ENCODE results near the gene TSPAN18. TPM values are rescaled to one million over a fixed set of nuclear protein-coding genes. Genes with fewer than 3 reads are reported as not detected.
A peak's percentile ranks its signal among the peaks of the same experiment; 100 is the strongest.

The TSPAN18 gene
- total and polyA plus RNA-seq, 2 experiments from 2014 or later: 9.5 to 21.5 TPM

DNA sequence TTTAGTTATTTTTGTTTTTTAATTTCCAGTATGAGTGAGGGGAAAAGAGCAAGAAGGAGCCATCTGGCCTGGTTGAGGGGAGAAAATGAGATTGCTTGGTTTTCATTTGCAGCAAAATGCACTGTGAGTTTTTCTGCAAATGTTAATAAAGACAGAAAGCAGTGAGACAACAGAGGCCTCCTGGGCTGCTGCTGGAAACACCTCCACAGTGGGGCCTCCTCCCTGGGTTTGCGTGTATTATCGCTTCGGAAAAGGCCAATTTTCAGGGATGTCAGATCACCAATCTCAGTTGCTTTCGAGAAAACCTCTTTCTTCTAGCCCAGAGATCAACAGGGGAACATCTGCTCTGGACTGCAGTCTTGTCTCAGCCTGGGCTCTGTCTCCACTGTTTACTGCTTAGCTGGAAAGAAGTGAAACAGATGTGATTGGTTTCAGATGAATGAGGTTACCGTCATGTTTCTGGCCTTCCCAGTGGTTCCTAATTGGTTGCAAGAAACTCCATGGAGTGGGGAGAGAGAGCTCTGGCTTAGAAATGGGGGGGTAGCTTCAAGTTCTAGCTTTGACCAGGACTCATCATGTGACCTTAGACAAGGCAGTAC is 17.3 kb downstream of the TSPAN18 start:
- no peaks in the 10 kb centered on the region for H3K9me2 ChIP-seq (replicated peaks; ENCODE audit: insufficient read depth)
- H3K27me3 ChIP-seq: no peaks in the 10 kb centered on the region
- H4K20me1 ChIP-seq (ENCODE audit: insufficient read depth, poor library complexity, severe bottlenecking): no peaks in the 10 kb centered on the region
- H3K79me2 ChIP-seq: peaks cover 20% of the 10 kb centered on the region
- no peak overlapping the region for H3K4me3 ChIP-seq
- H2AFZ ChIP-seq: no peak overlapping the region
- DNase-seq (ENCODE audit: low spot score): no peak
- H3K4me2 ChIP-seq: peak overlapping the region; percentile 34
- 59% methylated on average over 5 of the region's 5 CpGs for WGBS (ENCODE audit: low lambda C conversion rate, missing lambda C conversion rate)
- TF ChIP-seq, protein P1, sequence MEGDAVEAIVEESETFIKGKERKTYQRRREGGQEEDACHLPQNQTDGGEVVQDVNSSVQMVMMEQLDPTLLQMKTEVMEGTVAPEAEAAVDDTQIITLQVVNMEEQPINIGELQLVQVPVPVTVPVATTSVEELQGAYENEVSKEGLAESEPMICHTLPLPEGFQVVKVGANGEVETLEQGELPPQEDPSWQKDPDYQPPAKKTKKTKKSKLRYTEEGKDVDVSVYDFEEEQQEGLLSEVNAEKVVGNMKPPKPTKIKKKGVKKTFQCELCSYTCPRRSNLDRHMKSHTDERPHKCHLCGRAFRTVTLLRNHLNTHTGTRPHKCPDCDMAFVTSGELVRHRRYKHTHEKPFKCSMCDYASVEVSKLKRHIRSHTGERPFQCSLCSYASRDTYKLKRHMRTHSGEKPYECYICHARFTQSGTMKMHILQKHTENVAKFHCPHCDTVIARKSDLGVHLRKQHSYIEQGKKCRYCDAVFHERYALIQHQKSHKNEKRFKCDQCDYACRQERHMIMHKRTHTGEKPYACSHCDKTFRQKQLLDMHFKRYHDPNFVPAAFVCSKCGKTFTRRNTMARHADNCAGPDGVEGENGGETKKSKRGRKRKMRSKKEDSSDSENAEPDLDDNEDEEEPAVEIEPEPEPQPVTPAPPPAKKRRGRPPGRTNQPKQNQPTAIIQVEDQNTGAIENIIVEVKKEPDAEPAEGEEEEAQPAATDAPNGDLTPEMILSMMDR (IDR thresholded peaks at IDR 0.05; ENCODE audit: poor library complexity): no peak
- TF ChIP-seq EZH2 (IDR thresholded peaks at IDR 0.05; ENCODE audit: borderline replicate concordance) (no peak), EZH2phosphoT487 (IDR thresholded peaks at IDR 0.05; ENCODE audit: low read depth, severe bottlenecking, unreplicated experiment) (no peak)
- no peaks in the 10 kb centered on the region for H3K9me3 ChIP-seq (ENCODE audit: low read depth)
- H3K36me3 ChIP-seq (replicated peaks; ENCODE audit: insufficient read depth, low read depth): no peaks in the 10 kb centered on the region
- peak overlapping the region; percentile 61 for H3K27ac ChIP-seq
- H3K4me1 ChIP-seq (ENCODE audit: insufficient read depth): peaks cover 10% of the 10 kb centered on the region

DNA sequence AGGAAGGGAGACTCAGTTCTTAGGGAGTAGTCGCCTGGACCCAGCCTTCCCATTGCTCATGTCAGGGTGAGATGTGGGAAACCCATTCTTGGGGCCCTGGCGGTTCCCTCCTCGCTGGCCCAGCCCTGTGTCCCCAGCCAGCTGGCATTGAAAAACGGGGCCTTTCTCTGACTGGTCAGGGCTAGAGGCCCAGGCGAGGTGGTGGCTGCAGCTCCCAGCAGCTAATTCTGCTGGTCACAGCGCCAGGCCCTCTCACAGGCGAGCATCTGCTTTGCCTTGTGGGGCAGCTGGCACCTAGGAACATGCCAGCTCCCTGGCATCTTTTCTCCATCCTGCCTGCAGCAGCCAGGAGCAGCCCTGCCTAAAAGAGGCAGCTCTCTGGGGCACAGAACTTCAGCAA is 20.1 kb downstream of the TSPAN18 start:
- H3K9me2 ChIP-seq (replicated peaks; ENCODE audit: insufficient read depth): no peaks in the 10 kb centered on the region
- no peaks in the 10 kb centered on the region for H3K27me3 ChIP-seq
- no peak for DNase-seq (ENCODE audit: low spot score)
- H2AFZ ChIP-seq: no peak overlapping the region
- no peak overlapping the region for H3K4me3 ChIP-seq
- H3K4me2 ChIP-seq: no peak overlapping the region
- WGBS (ENCODE audit: low lambda C conversion rate, missing lambda C conversion rate): 89% methylated on average over 7 of the region's 7 CpGs
- TF ChIP-seq EZH2 (IDR thresholded peaks at IDR 0.05; ENCODE audit: borderline replicate concordance): no peak
- TF ChIP-seq EZH2phosphoT487 (IDR thresholded peaks at IDR 0.05; ENCODE audit: low read depth, severe bottlenecking, unreplicated experiment): no peak
- TF ChIP-seq, protein P1 (IDR thresholded peaks at IDR 0.05; ENCODE audit: poor library complexity): no peak
- no peaks in the 10 kb centered on the region for H4K20me1 ChIP-seq (ENCODE audit: insufficient read depth, poor library complexity, severe bottlenecking)
- peaks cover 14% of the 10 kb centered on the region for H3K4me1 ChIP-seq (ENCODE audit: insufficient read depth)
- no peak overlapping the region for H3K27ac ChIP-seq
- no peaks in the 10 kb centered on the region for H3K36me3 ChIP-seq (replicated peaks; ENCODE audit: insufficient read depth, low read depth)
- H3K79me2 ChIP-seq: peaks cover 14% of the 10 kb centered on the region
- H3K9me3 ChIP-seq (ENCODE audit: low read depth): no peaks in the 10 kb centered on the region

DNA sequence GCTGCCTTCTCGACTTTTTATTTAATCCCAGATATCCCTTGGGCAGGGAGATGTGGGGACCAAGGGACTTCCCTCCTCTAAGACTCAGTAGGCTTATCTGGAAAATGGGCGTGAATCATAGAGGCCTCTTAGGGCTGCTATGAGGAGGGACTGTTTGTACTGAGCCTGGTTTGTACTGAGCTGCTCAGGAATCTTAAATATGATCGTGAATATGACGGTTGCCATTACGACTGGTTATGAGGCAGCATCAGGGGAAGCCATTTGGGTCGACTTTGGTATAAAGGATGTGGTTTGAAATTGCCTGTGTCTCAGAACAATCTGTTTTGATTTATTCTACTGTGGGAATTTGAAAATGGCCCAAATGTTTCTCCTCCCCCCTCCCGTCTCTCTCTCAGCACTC is 20.6 kb downstream of the TSPAN18 start:
- H3K9me3 ChIP-seq (ENCODE audit: low read depth): no peaks in the 10 kb centered on the region
- no peaks in the 10 kb centered on the region for H4K20me1 ChIP-seq (ENCODE audit: insufficient read depth, poor library complexity, severe bottlenecking)
- no peak overlapping the region for H3K4me3 ChIP-seq
- H3K4me2 ChIP-seq: no peak overlapping the region
- no peak overlapping the region for H2AFZ ChIP-seq
- no peaks in the 10 kb centered on the region for H3K9me2 ChIP-seq (replicated peaks; ENCODE audit: insufficient read depth)
- TF ChIP-seq EZH2phosphoT487 (IDR thresholded peaks at IDR 0.05; ENCODE audit: low read depth, severe bottlenecking, unreplicated experiment) (no peak), EZH2 (IDR thresholded peaks at IDR 0.05; ENCODE audit: borderline replicate concordance) (no peak)
- TF ChIP-seq, protein P1 (IDR thresholded peaks at IDR 0.05; ENCODE audit: poor library complexity): no peak
- no peaks in the 10 kb centered on the region for H3K36me3 ChIP-seq (replicated peaks; ENCODE audit: insufficient read depth, low read depth)
- H3K79me2 ChIP-seq: peaks cover 14% of the 10 kb centered on the region
- peaks cover 14% of the 10 kb centered on the region for H3K4me1 ChIP-seq (ENCODE audit: insufficient read depth)
- 68% methylated on average over 7 of the region's 7 CpGs for WGBS (ENCODE audit: low lambda C conversion rate, missing lambda C conversion rate)
- H3K27ac ChIP-seq: no peak overlapping the region
- DNase-seq (ENCODE audit: low spot score): no peak
- H3K27me3 ChIP-seq: no peaks in the 10 kb centered on the region
